ENCODE measurements around the gene KLRK1.
"Not testable (repeated sequence)": the region's sequence is repeated elsewhere in the genome, so short reads cannot be mapped to it uniquely, and the experiment has no call there.

KLRK1 gene

DNA sequence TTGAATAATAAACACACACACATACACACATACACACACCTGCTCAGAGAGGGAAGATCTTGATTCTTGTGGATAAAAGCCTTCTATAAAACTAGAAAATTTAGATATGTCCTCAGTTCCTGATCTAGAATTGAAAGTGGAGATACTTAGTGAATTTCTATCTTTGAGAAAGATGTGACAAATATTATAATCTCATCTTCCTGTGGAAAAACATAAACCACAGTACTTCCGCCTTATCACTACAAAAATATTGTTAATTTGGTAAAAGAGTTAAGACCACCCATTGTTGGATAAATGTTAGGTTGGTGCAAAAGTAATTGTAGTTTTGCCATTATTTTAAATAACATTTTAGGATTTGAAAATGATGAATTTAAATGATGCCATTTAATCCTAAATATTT is at the start of gene KLRK1:
Gene KLRK1, minus strand, starts transcription at position 138 of the 400 bp plus-strand sequence. CDS start 1,231 bp downstream, outside the sequence.
- no peak for DNase-seq

DNA sequence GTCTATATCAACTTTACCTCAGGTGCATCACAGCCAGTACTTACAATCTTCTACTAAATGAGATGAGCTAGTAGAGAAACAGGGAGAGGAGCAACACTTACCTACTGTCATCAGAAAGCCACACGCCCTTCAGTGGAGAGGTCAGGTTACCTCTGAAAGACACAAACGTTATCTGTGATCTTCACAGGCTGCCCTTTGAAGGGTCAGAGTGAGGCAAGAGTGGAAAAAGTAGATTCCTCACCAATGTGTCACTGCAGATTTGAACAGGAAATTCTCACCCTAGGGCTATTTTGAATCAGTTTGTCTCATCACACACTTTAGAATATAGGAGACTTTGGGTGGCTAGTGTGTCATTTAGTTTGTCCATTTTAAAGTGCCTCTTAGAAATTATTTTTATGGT is 47.8 kb upstream of the KLRK1 start:
- not testable (repeated sequence) for DNase-seq

DNA sequence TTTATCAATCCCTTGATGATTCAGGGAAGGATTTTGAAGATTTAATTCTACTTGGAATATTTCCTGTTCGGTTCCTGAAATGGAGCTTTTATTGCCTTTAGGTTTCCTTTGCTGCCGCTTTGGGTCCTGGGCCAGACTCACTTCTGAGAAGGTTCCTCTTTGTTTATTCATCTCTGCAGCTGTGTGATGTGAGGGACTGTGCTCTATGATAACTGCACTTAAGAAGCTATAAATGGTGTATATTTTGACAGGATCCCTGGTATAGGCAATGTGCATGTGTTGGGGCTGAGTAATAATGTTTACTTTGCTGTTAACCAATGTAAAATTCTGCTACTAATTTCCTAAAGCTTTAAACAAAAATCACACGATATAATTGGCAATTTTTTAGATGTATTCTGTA is 46.0 kb upstream of the KLRK1 start, which contains the start of gene KLRC2:
Gene KLRC2, minus strand, starts transcription at position 195 of the 400 bp plus-strand sequence. Its CDS starts 24 bp downstream, at position 171.
- DNase-seq, result not testable (repeated sequence)

DNA sequence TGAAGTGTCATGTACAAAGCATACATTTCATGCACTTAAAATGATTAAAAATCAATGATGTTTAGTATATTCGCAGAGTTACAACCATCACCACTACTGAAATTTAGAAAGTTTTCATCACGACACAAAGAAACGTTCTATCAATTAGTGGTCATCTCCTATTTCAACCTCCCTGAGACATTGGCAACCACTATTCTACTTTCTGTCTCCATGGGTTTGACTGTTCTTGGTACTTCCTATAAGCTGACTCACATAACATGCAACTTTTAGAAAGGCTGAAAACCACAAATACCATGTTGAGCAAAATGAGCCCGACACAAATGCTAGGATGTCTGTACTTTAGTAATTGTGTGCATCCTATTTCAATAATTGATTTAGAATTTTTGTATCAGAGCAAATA is 40.8 kb upstream of the KLRK1 start:
- not testable (repeated sequence) for DNase-seq

DNA sequence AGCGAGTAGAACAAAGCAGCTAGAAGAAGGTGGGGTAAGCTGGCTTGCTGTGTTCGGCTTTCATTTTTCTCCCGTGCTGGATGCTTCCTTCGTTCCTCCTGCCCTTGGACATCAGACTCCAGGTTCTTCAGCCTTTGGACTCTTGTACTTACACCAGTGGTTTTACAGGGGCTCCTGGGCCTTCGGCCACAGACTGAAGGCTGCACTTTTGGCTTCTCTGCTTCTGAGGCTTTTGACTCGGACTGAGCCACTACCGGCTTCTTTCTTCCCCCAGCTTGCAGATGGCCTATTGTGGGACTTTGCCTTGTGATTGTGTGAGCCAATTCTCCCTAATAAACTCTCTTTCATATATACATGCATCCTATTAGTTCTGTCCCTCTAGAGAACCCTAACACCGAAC is 36.1 kb upstream of the KLRK1 start:
- not testable (repeated sequence) for DNase-seq

DNA sequence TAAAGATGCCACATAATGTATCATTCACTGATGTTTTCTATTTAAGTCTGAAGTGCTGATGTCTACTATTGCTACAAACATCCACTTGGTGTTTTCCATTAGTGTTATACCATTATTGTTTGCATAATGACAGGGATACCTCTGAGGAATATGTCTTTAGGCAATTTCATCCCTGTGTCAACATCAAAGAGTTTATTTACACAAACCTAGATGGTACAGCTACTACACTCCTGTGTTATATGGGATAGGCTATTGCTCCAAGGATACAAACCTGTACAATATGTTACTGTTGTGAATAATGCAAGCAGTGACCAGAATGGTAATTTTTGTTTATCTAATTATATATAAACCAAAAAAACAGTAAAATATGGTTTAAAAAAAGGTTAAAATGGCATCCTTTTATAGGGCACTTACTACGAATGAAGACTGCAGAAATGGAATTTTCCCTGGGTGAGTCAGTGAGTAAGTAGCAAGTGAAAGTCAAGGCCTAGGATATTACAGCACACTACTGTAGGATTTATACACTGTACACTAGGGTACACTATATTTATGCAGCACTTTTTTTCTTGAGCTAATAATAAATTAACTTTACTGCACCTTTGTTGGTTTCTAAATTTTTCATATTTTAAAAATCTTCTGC is 34.5 kb upstream of the KLRK1 start:
- not testable (repeated sequence) for DNase-seq

DNA sequence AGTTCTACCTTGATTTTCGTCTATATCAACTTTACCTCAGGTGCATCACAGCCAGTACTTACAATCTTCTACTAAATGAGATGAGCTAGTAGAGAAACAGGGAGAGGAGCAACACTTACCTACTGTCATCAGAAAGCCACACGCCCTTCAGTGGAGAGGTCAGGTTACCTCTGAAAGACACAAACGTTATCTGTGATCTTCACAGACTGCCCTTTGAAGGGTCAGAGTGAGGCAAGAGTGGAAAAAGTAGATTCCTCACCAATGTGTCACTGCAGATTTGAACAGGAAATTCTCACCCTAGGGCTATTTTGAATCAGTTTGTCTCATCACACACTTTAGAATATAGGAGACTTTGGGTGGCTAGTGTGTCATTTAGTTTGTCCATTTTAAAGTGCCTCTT is 32.3 kb upstream of the KLRK1 start:
- not testable (repeated sequence) for DNase-seq

DNA sequence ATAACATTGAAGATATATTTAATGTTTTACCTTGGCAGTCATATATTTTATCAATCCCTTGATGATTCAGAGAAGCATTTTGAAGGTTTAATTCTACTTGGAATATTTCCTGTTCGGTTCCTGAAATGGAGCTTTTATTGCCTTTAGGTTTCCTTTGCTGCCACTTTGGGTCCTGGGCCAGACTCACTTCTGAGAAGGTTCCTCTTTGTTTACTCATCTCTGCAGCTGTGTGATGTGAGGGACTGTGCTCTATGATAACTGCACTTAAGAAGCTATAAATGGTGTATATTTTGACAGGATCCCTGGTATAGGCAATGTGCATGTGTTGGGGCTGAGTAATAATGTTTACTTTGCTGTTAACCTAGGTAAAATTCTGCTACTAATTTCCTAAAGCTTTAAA is 30.5 kb upstream of the KLRK1 start, which contains the start of gene KLRC3:
Gene KLRC3, minus strand, starts transcription at position 262 of the 400 bp plus-strand sequence. Its CDS starts 45 bp downstream, at position 217.
- DNase-seq, result not testable (repeated sequence)

DNA sequence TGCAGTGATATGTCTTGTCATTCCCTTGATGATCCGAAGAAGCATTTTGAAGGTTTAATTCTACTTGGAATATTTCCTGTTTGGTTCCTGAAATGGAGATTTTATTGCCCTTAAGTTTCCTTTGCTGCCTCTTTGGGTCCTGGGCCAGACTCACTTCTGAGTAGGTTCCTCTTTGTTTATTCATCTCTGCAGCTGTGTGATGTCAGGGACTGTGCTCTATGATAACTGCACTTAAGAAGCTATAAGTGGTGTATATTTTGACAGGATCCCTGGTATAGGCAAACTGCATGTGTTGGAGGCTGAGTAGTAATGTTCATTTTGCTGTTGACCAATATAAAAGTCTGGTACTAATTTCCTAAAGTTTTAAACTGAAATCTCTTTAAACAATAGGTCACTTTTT is 19.6 kb upstream of the KLRK1 start, which contains the start of gene KLRC4:
Gene KLRC4, minus strand, starts transcription at position 366 of the 400 bp plus-strand sequence. Its CDS starts 182 bp downstream, at position 184.
- no peak for DNase-seq

DNA sequence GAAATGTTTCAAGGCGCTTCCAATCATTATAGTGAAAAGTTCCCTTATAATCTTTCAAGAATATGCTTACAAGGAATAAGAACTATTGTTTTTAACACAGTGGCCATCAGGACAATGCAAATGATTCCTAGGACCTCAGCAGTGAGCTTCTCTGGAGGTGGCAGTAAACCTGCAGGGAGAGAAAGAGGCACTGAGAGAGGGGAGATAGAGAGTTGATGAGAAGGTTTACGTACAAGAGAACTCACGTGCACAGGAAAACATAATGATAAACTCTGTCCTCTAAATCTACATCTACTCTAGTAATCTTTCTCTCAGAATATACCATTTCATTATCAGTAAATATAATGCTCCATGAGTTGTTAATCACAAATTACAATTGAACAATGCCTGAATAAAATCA is 19.0 kb upstream of the KLRK1 start:
- DNase-seq, result no peak

DNA sequence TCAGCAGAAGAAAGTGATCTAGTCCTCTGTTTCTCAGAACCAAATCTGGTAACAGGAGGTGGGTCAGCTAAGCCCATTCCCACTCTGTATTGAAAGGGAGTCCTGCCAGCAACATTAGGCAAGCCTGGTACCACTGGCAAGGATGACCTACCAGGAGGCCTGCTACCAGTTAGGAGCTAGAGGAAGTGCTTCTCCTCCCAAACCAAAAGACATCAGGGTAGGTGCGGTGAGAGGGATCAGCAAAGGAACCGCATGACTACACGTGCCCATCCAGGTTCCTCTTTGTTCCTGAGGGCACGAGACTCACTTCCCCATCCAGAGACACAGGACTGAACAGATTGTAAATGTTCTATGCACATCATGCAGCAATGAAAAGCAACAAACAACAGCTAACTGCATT is 16.9 kb upstream of the KLRK1 start:
- no peak for DNase-seq

DNA sequence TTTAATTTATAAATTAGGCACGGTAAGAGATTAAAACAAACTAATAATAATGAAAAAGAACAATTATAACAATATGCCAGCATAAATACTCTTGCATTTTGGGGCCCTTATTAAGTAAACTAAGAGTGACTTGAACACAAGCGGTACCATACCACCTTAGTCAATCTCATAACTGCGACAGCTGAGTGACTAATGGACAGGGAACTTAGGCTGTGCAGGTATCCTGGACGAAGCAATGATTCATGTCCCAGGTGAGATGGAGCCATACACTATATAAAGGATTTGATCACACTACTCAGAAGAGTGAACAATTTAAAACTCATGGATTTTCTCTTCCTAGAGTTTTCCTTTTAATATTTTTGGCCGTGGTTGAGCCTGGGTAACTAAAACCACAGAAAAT is 15.5 kb upstream of the KLRK1 start:
- no peak for DNase-seq

DNA sequence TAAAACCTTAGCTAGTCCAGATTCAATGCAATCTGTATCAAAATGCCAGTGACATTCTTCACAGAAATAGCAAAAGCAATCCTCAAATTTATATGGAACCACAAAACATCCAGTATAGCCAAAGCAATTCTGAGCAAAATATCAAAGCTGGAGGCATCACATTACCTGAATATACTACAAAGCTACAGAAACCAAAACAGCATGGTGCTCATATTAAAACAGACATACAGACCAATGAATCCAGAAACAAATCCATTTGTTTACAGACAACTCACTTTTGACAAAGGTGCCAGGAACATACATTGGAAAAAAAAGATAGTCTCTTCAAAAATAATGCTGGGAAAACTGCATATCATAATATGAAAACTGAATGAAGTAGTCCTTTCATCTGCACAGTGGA is 15.0 kb upstream of the KLRK1 start:
- DNase-seq, result no peak

DNA sequence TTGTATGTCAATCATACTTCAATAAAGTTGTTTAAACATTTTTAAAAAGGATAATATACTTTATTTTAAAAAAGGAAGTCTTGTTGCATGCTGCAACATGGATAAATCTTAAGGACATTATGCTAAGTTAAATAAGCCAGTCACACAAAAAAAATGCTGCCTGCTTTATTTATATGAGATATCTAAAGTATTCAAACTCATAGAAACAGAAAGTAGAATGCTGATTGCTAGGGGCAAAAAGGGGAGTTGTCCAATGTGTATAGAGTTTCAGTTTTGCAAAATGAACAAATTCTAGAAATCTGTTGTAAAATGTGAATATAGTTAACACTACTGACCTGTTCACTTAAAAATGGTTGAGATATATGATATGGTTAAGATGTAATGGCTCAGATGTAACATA is 11.0 kb upstream of the KLRK1 start:
- DNase-seq, result no peak

DNA sequence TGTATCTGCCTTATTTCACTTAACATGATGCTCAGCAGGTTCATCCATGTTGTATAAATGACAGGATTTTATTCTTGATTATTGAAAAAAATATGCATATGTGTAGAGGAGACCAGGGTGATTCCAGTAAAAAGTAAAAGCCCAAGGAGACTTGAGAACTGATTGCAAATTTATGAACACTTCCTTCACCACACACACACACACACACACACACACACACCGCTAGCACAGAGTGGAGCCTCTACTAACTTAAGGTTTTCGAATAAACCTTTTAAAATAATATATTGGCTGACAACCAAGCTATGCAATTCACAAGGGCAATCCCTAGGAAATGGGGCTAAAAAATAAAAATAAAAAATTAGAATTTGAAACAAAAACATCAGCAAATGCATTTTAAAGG is 8.3 kb upstream of the KLRK1 start:
- DNase-seq, result no peak

DNA sequence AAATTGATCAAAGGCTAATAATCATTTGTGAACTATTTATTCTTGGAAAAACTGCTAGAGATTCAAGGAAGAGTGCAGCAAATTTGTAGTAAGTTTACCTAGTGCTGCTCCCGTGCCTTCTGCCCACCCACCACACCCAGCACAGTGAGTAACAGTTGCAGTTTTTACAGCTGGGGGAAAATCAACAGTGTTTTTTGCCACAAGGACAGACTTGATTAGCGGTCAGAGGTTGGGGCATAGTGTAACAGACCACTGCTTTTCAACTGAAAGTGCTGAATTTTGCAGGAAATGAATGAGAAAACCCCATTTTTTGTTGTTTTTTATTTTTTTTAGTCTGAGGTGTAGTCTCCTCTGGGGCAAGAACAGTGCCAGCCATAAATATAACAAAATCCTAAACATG is 7.5 kb upstream of the KLRK1 start:
- DNase-seq, result no peak

DNA sequence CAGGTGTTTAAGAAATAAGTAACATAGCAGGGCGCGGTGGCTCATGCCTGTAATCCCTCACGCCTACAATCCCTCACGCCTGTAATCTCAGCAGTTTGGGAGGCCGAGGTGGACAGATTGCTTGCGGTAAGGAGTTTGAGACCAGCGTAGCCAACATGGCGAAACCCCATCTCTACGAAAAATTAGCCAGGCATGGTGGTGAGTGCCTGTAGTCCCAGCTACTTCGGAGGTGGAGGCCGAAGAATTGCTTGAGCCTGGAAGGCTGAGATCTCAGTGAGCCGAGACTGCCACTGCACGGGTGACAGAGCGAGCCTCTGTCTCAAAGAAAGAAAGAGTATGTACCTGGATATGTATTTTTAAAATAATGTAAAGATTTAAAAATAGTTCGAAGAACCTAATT is 6.3 kb upstream of the KLRK1 start:
- not testable (repeated sequence) for DNase-seq

DNA sequence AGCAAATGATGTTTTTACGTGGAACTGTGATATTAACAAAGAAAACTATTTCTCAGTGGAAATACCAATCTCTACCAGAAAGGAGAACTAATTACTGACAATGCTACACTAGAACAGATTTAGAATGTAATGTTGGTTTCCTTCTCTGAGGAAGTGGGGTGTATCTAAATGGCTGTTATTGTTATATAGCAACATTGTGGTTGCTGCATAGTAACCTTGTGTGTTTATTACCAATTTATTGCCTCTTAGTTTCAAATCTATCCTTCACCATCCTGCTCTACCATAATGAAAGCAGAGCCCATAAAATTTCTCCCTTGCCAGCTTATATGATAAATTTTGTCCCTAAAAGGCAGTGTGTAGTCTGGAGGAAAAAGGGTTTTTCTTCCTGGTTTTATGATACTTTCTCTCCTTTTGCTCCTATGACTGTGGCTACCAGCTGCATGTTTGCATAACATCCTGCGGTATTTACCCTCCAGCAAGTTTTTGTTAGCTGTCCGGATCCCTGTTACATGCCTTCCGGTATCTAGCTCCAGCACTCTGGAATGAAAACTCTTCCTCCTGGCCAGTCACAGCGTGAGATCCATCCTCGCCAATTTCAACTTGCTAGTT is 5.7 kb upstream of the KLRK1 start:
- DNase-seq, result no peak

DNA sequence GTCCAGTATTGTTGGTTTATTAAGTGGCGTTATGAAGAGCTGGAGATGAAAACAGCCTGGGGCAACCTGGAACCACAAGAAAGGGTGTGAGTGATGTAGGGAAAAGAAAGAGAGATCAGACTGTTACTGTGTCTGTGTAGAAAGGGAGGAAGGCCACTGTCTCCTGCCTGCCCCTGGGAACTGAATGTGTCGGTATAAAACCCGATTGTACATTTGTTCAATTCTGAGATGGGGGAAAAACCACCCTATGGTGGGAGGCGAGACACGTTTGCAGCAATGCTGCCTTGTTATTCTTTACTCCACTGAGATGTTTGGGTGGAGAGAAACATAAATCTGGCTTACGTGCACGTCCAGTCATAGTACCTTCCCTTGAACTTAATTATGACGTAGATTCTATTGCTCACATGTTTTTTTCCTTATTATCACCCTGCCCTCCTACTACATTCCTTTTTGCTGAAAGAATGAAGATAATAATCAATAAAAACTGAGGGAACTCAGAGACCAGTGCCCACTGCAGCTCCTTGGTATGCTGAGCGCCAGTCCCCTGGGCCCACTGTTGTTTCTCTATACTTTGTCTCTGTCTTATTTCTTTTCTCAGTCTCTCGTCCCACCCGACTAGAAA is 4.8 kb upstream of the KLRK1 start:
- not testable (repeated sequence) for DNase-seq

DNA sequence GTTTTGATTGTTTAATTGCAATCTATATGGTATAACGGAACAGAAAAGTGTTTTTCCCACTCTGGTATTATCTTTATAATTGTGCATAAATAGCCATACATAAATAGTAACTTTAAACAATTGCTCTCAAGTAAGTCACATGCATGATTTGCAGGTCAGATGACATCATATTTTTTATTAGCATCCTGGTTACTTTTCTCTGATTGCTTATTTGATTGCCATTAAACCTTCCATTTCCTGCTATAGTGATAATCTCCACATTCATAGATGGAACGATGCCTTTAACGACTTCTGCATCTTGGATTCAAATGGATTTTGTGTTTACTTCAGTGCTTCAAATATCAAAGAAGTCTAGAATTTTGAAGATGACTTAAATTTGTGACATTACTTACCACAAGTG is 3.5 kb upstream of the KLRK1 start:
- no peak for DNase-seq

DNA sequence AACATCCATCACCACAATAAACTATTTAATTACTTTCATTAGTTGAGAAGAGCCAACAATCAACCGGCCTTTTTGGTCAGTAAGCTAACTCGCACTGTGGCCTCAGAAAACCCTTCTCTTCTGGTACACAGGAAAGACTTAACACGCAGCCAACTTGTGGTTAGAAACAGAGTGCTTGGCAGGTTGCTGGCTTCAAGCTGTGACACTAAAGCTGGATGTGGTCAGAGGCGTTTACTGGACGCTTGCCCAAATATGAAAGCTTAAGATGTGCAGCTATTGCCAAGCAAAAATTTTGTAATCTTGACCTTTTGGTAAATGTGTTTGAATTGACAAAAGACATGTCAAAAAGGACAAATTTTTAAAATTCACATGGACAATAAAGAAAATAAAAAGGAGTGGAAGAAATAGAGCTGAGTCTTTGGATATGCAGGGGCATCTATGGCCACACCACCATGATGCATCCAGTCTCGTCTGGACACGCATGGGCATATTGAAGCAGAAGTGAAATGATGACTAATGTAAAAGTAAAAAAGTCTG is 2.6 kb upstream of the KLRK1 start:
- no peak for DNase-seq

DNA sequence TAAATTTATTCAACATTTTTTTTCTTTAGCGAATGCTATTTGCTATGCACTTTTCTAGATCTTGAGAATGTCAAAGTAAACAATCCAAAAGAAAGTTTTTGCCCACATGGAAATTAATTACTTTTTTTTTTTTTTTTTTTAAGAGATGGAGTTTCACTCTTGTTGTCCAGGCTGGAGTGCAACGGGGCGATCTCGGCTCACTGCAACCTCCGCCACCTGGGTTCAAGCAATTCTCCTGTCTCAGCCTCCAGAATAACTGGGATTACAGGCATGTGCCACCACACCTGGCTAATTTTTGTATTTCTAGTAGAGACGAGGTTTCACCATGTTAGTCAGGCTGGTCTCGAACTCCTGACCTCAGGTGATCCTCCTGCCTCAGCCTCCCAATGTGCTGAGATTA is 1.1 kb upstream of the KLRK1 start:
- not testable (repeated sequence) for DNase-seq

DNA sequence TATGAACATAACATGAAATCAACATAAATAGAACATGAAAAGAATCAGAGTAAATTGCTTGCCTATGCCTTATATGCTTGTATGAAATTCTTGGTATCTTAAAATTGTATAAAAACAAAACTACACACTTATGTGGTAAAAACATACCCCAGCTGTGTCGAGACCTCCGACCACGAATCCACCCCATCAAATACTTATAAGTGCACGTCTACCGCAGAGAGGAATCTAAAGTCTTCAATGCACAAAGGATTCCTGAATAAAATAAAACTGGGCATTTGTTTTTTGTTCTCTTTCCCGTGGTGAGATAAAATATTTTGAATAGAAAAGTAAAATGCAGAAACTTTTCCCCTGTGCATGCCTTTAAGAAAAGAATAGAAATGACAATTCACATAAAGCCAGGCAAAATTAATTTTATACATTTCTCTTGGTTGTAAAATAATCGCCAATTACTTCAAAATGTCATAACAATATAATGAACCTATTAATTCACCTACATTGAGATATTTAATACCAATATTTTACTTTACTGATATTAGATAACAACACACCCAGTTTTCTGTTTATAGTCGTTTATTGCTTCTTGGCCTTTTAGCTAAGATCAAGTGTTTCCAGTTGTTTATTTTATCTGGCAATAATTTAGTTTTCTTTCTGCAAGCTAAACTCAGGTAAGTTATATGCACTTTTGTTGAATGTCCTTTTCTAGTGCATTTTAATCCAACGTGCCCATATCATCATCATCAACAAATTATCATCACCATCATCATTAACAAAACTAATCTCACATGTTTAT is 1.0 kb downstream of the KLRK1 start:
- DNase-seq, result no peak
